ENCODE data around the gene DDX47. TPM values are rescaled to one million over a fixed set of nuclear protein-coding genes. Genes with fewer than 3 reads are reported as not detected.
"Not testable (repeated sequence)": the region's sequence is repeated elsewhere in the genome, so short reads cannot be mapped to it uniquely, and the experiment has no call there.

DDX47 gene
- total RNA-seq, 2 donors from 2014 or later = 135 to 141 TPM

GRCh38 chr12:12819221-12819620 lies 6.1 kb downstream of the DDX47 start:
- Mint-ChIP-seq H3K4me1 (peaks cover 43% of the 10 kb centered on the region), H3K36me3 (ENCODE audit: low read depth) (peaks cover 27% of the 10 kb centered on the region), H3K4me3 (no peak overlapping the region)

GRCh38 chr12:12819752-12820311 lies 6.7 kb downstream of the DDX47 start:
- H3K4me1 Mint-ChIP-seq = peaks cover 37% of the 10 kb centered on the region

More at GRCh38 chr12:12819221-12819620, 6.1 kb downstream of the DDX47 start:
- Mint-ChIP-seq H3K27ac (peak overlapping the region; percentile 59), H3K27me3 (no peaks in the 10 kb centered on the region)
- ATAC-seq (no peak), DNase-seq (no peak)
- no peaks in the 10 kb centered on the region for H3K9me3 ChIP-seq (ENCODE audit: control insufficient read depth, low read length, poor library complexity, severe bottlenecking)

GRCh38 chr12:12820376-12820775 lies 7.2 kb downstream of the DDX47 start:
- not testable (repeated sequence) for DNase-seq; ATAC-seq; H3K9me3 ChIP-seq (ENCODE audit: control insufficient read depth, low read length, poor library complexity, severe bottlenecking); H3K4me3 Mint-ChIP-seq; H3K27me3 Mint-ChIP-seq
- Mint-ChIP-seq H3K36me3 (ENCODE audit: low read depth) (peaks cover 27% of the 10 kb centered on the region), H3K4me1 (peaks cover 35% of the 10 kb centered on the region), H3K27ac (peak overlapping the region; percentile 24)

More at GRCh38 chr12:12819752-12820311, 6.7 kb downstream of the DDX47 start:
- no peaks in the 10 kb centered on the region for H3K27me3 Mint-ChIP-seq
- DNase-seq (no peak), ATAC-seq (no peak)
- H3K27ac Mint-ChIP-seq = peak overlapping the region; percentile 59
- H3K4me3 Mint-ChIP-seq = no peak overlapping the region
- peaks cover 27% of the 10 kb centered on the region for H3K36me3 Mint-ChIP-seq (ENCODE audit: low read depth)
- no peaks in the 10 kb centered on the region for H3K9me3 ChIP-seq (ENCODE audit: control insufficient read depth, low read length, poor library complexity, severe bottlenecking)

- peaks cover 23% of the 10 kb centered on the region for H3K4me1 Mint-ChIP-seq
- no peak for ATAC-seq
- DNase-seq = no peak
- no peaks in the 10 kb centered on the region for H3K9me3 ChIP-seq (ENCODE audit: control insufficient read depth, low read length, poor library complexity, severe bottlenecking)
- H3K4me3 Mint-ChIP-seq = no peak overlapping the region
- H3K36me3 Mint-ChIP-seq (ENCODE audit: low read depth) = peaks cover 16% of the 10 kb centered on the region
- H3K27ac Mint-ChIP-seq = no peak overlapping the region
- no peaks in the 10 kb centered on the region for H3K27me3 Mint-ChIP-seq
These were observed 8.8 kb downstream of the DDX47 start for GRCh38 chr12:12821975-12822374.

GRCh38 chr12:12822886-12823285 lies 9.7 kb downstream of the DDX47 start:
- peaks cover 16% of the 10 kb centered on the region for H3K36me3 Mint-ChIP-seq (ENCODE audit: low read depth)
- H3K4me3 Mint-ChIP-seq = no peak overlapping the region
- DNase-seq (no peak), ATAC-seq (no peak)
- H3K4me1 Mint-ChIP-seq = peaks cover 23% of the 10 kb centered on the region
- no peaks in the 10 kb centered on the region for H3K27me3 Mint-ChIP-seq
- no peaks in the 10 kb centered on the region for H3K9me3 ChIP-seq (ENCODE audit: control insufficient read depth, low read length, poor library complexity, severe bottlenecking)
- peak overlapping the region; percentile 45 for H3K27ac Mint-ChIP-seq

GRCh38 chr12:12823300-12823699 lies 10.2 kb downstream of the DDX47 start:
- Mint-ChIP-seq H3K4me3 (no peak overlapping the region), H3K4me1 (peaks cover 23% of the 10 kb centered on the region), H3K27me3 (no peaks in the 10 kb centered on the region), H3K27ac (peak overlapping the region; percentile 45), H3K36me3 (ENCODE audit: low read depth) (peaks cover 17% of the 10 kb centered on the region)
- H3K9me3 ChIP-seq (ENCODE audit: control insufficient read depth, low read length, poor library complexity, severe bottlenecking) = no peaks in the 10 kb centered on the region
- ATAC-seq = no peak
- DNase-seq = no peak

GRCh38 chr12:12823811-12824210 lies 10.7 kb downstream of the DDX47 start:
- no peak overlapping the region for H3K27ac Mint-ChIP-seq
- DNase-seq = no peak
- no peak overlapping the region for H3K4me3 Mint-ChIP-seq
- H3K27me3 Mint-ChIP-seq = no peaks in the 10 kb centered on the region
- peaks cover 20% of the 10 kb centered on the region for H3K4me1 Mint-ChIP-seq
- no peaks in the 10 kb centered on the region for H3K9me3 ChIP-seq (ENCODE audit: control insufficient read depth, low read length, poor library complexity, severe bottlenecking)
- no peak for ATAC-seq
- peaks cover 16% of the 10 kb centered on the region for H3K36me3 Mint-ChIP-seq (ENCODE audit: low read depth)

- ATAC-seq (no peak), DNase-seq (no peak)
- peak overlapping the region; percentile 29 for H3K27ac Mint-ChIP-seq
- no peaks in the 10 kb centered on the region for H3K27me3 Mint-ChIP-seq
- no peak overlapping the region for H3K4me3 Mint-ChIP-seq
- H3K9me3 ChIP-seq (ENCODE audit: control insufficient read depth, low read length, poor library complexity, severe bottlenecking) = no peaks in the 10 kb centered on the region
- H3K4me1 Mint-ChIP-seq = peaks cover 14% of the 10 kb centered on the region
- peaks cover 15% of the 10 kb centered on the region for H3K36me3 Mint-ChIP-seq (ENCODE audit: low read depth)
These were observed 22.4 kb downstream of the DDX47 start for GRCh38 chr12:12835378-12836146.

- no peak for ATAC-seq
- peaks cover 14% of the 10 kb centered on the region for H3K4me1 Mint-ChIP-seq
- H3K27ac Mint-ChIP-seq = no peak overlapping the region
These were observed 23.4 kb downstream of the DDX47 start for GRCh38 chr12:12836571-12836970.

GRCh38 chr12:12837025-12837812 lies 24.1 kb downstream of the DDX47 start:
- ATAC-seq = peak; percentile 73
- Mint-ChIP-seq H3K4me1 (peaks cover 14% of the 10 kb centered on the region), H3K27ac (no peak overlapping the region), H3K4me3 (no peak overlapping the region), H3K36me3 (ENCODE audit: low read depth) (peaks cover 10% of the 10 kb centered on the region), H3K27me3 (no peaks in the 10 kb centered on the region)
- no peak for DNase-seq
- H3K9me3 ChIP-seq (ENCODE audit: control insufficient read depth, low read length, poor library complexity, severe bottlenecking) = no peaks in the 10 kb centered on the region

More at GRCh38 chr12:12836571-12836970, 23.4 kb downstream of the DDX47 start:
- no peaks in the 10 kb centered on the region for H3K9me3 ChIP-seq (ENCODE audit: control insufficient read depth, low read length, poor library complexity, severe bottlenecking)
- Mint-ChIP-seq H3K27me3 (no peaks in the 10 kb centered on the region), H3K36me3 (ENCODE audit: low read depth) (peaks cover 12% of the 10 kb centered on the region), H3K4me3 (no peak overlapping the region)
- no peak for DNase-seq

- Mint-ChIP-seq H3K4me1 (peaks cover 10% of the 10 kb centered on the region), H3K27ac (no peak overlapping the region), H3K36me3 (ENCODE audit: low read depth) (peaks cover 4% of the 10 kb centered on the region), H3K4me3 (no peak overlapping the region), H3K27me3 (no peaks in the 10 kb centered on the region)
- ATAC-seq (no peak), DNase-seq (no peak)
- no peaks in the 10 kb centered on the region for H3K9me3 ChIP-seq (ENCODE audit: control insufficient read depth, low read length, poor library complexity, severe bottlenecking)
These were observed 24.6 kb downstream of the DDX47 start for GRCh38 chr12:12837813-12838153.

GRCh38 chr12:12839003-12839395 lies 25.9 kb downstream of the DDX47 start:
- DNase-seq = no peak
- H3K9me3 ChIP-seq (ENCODE audit: control insufficient read depth, low read length, poor library complexity, severe bottlenecking) = no peaks in the 10 kb centered on the region
- peak; percentile 40 for ATAC-seq
- H3K36me3 Mint-ChIP-seq (ENCODE audit: low read depth) = no peaks in the 10 kb centered on the region
- H3K4me3 Mint-ChIP-seq = no peak overlapping the region
- peak overlapping the region; percentile 11 for H3K27ac Mint-ChIP-seq
- no peaks in the 10 kb centered on the region for H3K27me3 Mint-ChIP-seq
- H3K4me1 Mint-ChIP-seq = peaks cover 10% of the 10 kb centered on the region

- not testable (repeated sequence) for ATAC-seq; DNase-seq; H3K27me3 Mint-ChIP-seq; H3K9me3 ChIP-seq (ENCODE audit: control insufficient read depth, low read length, poor library complexity, severe bottlenecking); H3K36me3 Mint-ChIP-seq (ENCODE audit: low read depth)
- Mint-ChIP-seq H3K27ac (peak overlapping the region; percentile 11), H3K4me1 (peaks cover 10% of the 10 kb centered on the region), H3K4me3 (peak overlapping the region; percentile 49)
These were observed 26.3 kb downstream of the DDX47 start for GRCh38 chr12:12839439-12839838.

Data from T-helper 17 cell (primary cell).